Fibroblast of pulmonary artery (primary cell): ENCODE data around the gene KRT3.

Experiments used
- DNase-seq: peaks from one replicate; pipeline ENCODE4 v3.0.0-alpha.2; 2010; ENCODE audit warnings: low read depth
- H3K4me3 ChIP-seq: replicated peaks from 2 replicates; pipeline ENCODE4 v1.5.1; 2011; ENCODE audit warnings: low read depth, mild to moderate bottlenecking, control low read depth, low read length, moderate library complexity
- CTCF ChIP-seq: IDR thresholded peaks from 2 replicates; pipeline ENCODE4 v1.5.1; 2011; ENCODE audit warnings: mild to moderate bottlenecking, control low read depth, low read length, inconsistent platforms; ENCODE audit errors: missing control alignments

Gene KRT3

GRCh38 chr12:52836491-52837412 lies 40.8 kb upstream of the KRT3 start:
- H3K4me3 ChIP-seq = no peak overlapping the region
- no peak for DNase-seq
- no peak for TF ChIP-seq CTCF

- no peak for TF ChIP-seq CTCF
- peak; percentile 81 for DNase-seq
- no peak overlapping the region for H3K4me3 ChIP-seq
Observed at GRCh38 chr12:52836042-52836466, 40.1 kb upstream of the KRT3 start.

GRCh38 chr12:52835271-52836041 lies 39.5 kb upstream of the KRT3 start:
- no peak overlapping the region for H3K4me3 ChIP-seq
- TF ChIP-seq CTCF = no peak
- DNase-seq = no peak

- TF ChIP-seq CTCF = no peak
- no peak for DNase-seq
- H3K4me3 ChIP-seq = no peak overlapping the region
Observed at GRCh38 chr12:52834727-52835001, 38.7 kb upstream of the KRT3 start.

GRCh38 chr12:52833922-52834726 lies 38.2 kb upstream of the KRT3 start, which contains the start of gene KRT79:
Gene KRT79 (minus strand): TSS chr12:52834311. CDS start chr12:52834260, 51 bp downstream.
- no peak within 1 kb of the TSS for H3K4me3 ChIP-seq
- no peak for TF ChIP-seq CTCF
- DNase-seq = no peak

- no peak for TF ChIP-seq CTCF
- H3K4me3 ChIP-seq = no peak overlapping the region
- DNase-seq = no peak
Observed at GRCh38 chr12:52832985-52833905, 37.3 kb upstream of the KRT3 start.
